Measurements from ENCODE around the gene ADAM8. TPM values are rescaled to one million over a fixed set of nuclear protein-coding genes. Genes with fewer than 3 reads are reported as not detected.

Gene ADAM8
- polyA plus RNA-seq, 6 donors from 2014 or later: 30.0 to 56.1 (median 34.6) TPM

DNA sequence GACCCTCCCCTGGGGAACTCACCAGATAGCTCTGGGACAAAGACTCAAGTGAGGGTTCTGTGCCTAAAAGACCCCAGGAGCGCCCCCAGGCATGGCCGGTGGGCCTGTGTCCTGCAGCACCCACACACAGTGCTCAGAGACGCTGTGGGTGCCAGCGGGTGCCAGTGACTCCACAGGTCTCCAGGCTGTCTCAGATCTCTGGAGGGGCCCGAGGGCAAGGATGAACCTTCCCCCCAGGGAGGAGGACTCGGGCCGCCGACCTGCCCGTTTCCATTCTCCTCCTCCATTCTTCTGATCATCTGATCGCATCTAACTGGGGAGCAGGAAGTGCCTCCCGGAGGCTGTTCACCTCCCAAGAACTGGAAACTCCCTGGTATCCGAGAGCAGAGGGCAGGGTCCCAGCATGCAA, 980 bp downstream of the ADAM8 start:
- ATAC-seq (ENCODE audit: low read depth in 2 of 2) (peak; percentile 36), DNase-seq (peak; percentile 51)
- Mint-ChIP-seq H3K27ac (peak overlapping the region; percentile 96 to 99 (median 98)), H3K4me1 (peaks cover 20 to 43% (median 30%) of the 10 kb centered on the region in 3 donors), H3K9me3 (no peaks in the 10 kb centered on the region), H3K27me3 (no peaks in the 10 kb centered on the region), H3K36me3 (no peaks in the 10 kb centered on the region), H3K4me3 (peak overlapping the region; percentile 86 to 94 (median 92))

DNA sequence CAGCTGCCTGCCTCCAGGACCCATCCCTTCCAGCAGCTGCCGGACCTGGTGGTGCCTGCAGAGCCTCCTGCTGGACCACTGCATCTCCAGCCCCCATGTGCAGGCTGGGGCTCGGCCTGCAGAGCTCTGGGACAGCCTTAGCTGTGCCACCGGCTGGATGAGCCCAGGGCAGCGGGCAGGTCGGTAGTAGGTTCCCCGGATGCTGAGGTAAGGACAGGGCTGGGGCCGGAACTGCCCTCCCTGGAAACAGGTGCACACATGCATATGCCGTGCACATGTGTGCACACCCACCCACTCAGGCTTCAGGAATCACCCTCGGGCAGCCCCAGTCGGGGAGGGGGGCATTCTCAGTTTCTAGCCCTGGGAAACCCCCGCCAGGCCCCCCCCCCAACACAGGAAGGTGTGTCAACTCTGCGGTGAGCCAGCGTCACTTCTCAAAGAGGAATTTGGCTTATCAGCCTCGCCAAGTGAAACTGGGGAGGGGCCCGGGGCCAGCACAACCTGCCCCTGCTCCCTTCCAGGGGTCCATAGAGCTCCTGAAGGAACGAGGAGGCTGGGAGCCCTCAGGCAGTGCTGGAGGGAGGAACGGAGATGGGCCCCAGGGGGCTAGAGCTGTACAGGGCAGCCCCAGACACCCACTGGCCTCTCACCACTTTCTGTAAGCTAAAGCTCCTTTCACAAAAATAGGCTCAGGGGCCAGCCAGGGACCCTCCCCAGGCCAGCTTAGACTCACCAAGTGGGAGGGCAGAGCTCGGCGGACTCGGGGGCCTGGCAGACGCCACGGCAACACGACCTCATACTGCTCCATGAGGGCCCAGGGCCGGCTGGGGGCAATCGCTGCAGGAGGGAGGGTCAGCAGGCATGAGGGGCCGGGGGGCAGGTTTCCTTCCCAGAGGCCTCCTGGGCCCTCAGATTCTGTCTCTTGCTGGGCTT, 1.7 kb downstream of the ADAM8 start:
- Mint-ChIP-seq H3K27me3 (no peaks in the 10 kb centered on the region), H3K36me3 (no peaks in the 10 kb centered on the region), H3K27ac (peak overlapping the region; percentile 96 to 99 (median 98)), H3K4me3 (peak overlapping the region; percentile 86 to 94 (median 92)), H3K9me3 (no peaks in the 10 kb centered on the region), H3K4me1 (peaks cover 20 to 43% (median 25%) of the 10 kb centered on the region in 3 donors)
- DNase-seq (peak; percentile 91), ATAC-seq (ENCODE audit: low read depth in 2 of 2) (peak; percentile 74 to 75)

DNA sequence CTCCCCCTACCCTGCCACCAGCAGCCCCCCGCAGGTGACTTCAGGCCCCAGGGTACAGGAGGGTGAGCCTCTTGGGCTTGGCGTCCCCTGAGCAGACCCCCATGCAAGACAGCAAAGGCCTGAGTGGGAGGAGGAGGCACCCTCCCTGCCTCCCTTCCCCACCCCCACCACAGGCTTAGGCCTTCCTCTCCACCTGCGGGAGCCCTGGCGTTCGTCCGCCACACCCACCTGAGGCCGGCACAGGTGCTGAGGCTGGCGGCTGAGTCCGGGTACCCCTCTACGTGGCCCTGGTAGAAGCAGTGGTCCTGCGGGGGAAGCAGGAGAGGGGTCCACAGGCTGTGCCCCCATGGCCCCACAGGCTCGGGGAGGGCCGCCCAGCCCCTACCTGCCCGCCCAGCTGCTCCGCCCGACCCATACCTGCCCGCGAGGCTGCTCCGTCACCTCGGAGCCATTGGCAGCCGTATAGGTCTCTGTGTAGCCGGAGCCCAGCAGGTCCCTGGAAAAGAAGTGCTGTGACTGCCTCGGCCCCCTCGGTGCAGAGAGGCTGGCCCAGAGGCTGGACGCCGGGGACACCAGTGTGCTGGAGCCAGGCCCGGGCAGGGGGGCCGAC, 3.0 kb downstream of the ADAM8 start:
- Mint-ChIP-seq H3K36me3 (no peaks in the 10 kb centered on the region), H3K4me1 (peaks cover 13 to 31% (median 18%) of the 10 kb centered on the region in 3 donors), H3K9me3 (no peaks in the 10 kb centered on the region), H3K27ac (peak overlapping the region in 4 of 6 donors; percentile 21 to 96 (median 72)), H3K27me3 (no peaks in the 10 kb centered on the region), H3K4me3 (peak overlapping the region in 2 of 8 donors; percentile 51 to 75)
- DNase-seq: no peak
- ATAC-seq (ENCODE audit: low read depth in 2 of 2): no peak

DNA sequence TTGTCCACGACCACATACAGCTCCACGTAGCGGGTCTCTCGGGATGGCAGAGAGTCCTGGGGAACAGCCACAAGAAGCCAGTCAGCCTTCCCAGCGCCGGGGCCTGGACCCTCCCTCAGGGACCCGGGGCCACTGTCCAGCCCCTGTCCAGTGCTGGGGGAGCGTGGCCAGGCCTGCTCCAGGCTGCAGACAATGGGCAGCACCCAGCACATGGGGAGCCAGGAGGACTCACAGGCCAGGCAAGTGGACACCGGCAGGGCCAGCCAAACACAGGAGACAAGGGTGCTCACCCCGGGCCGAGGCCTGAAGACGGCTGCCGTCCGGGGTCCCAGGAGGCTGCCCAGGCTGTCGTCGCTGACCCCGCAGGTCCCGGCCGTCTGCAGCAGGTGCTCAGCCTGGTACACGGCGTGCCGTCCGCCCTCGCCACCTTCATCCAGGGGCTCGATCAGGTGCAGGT, 3.7 kb downstream of the ADAM8 start:
- H3K4me1 Mint-ChIP-seq: peaks cover 7 to 25% (median 12%) of the 10 kb centered on the region in 3 donors
- H3K9me3 Mint-ChIP-seq: no peaks in the 10 kb centered on the region
- H3K27ac Mint-ChIP-seq: peak overlapping the region in 2 of 6 donors; percentile 15 to 96
- no peak overlapping the region for H3K4me3 Mint-ChIP-seq
- no peak for DNase-seq
- no peaks in the 10 kb centered on the region for H3K36me3 Mint-ChIP-seq
- H3K27me3 Mint-ChIP-seq: no peaks in the 10 kb centered on the region
- ATAC-seq (ENCODE audit: low read depth in 2 of 2): no peak

DNA sequence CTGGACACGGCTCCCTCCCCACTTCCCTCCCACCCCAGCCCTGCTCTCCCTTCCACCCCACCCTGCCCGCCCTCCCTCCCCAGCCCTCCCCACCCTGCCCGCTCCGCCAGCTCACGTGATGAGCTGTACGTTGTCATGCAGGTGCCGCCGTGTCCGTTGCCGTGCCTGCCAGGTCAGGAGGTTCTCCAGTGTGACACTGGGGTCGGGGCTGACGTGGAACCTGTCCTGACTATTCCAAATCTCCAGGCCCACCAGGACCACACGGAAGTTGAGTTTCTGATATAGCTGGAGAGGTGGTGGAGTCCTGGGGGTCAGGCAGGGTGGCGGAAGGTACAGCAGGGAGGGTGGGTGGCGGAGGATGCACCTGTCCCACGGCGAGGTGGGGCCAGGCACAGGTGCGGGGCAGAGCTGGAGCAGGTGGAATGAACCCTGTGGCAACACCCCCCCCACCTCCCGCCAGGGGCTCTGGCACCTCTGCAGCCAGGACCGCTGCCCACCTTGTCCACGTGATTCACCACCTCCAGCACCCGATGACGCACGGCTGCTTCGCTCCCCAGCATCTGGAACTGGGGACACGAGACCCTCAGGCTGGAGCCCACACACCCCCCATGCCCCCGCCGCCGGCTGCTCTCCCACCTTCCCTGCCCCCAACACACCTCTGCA, 4.2 kb downstream of the ADAM8 start:
- H3K36me3 Mint-ChIP-seq: no peaks in the 10 kb centered on the region
- H3K27ac Mint-ChIP-seq: peak overlapping the region in 3 of 6 donors; percentile 51 to 96 (median 90)
- no peaks in the 10 kb centered on the region for H3K27me3 Mint-ChIP-seq
- no peak overlapping the region for H3K4me3 Mint-ChIP-seq
- H3K9me3 Mint-ChIP-seq: no peaks in the 10 kb centered on the region
- DNase-seq (no peak), ATAC-seq (ENCODE audit: low read depth in 2 of 2) (no peak)
- H3K4me1 Mint-ChIP-seq: peaks cover 6 to 19% (median 7%) of the 10 kb centered on the region in 3 donors

DNA sequence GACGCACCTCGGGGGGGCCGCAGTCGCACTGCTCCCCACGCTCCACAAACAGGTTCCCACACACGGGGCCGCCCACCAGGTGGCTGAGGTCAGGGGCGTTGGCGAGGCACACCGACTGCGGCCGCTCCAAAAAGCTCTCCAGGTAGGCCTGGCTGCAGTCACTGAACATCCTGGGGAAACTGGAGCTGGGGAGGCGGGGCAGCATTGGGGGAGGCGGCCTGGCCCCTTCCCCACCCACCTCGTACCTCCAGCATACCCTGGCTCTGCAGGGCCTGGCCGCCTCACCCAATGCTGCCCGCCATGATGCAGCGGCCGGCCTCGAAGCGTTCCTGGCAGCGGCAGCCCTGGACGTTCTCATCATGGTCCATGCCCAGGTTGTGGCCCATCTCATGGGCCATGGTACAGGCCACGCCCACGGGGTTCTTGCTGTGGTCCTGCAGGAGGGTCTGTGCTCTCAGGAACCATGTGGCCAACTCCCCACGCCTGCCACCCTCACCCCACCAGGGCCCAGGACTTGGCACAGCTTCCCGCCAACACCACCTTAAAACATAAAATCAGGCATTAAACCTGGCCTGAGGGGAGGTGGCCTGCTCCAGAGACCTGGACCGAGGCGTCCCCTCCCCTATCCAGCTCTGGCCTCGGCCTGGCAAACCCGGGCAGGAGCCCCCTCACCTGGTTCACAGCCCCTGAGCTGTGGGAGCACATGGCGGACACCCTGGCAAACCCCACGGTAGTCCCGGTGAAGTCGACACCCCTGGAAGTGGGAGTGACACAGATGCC, 5.0 kb downstream of the ADAM8 start:
- Mint-ChIP-seq H3K36me3 (no peaks in the 10 kb centered on the region), H3K27me3 (no peaks in the 10 kb centered on the region), H3K27ac (peak overlapping the region in 1 of 6 donors; percentile 96), H3K4me3 (no peak overlapping the region), H3K4me1 (peaks cover 6 to 19% (median 7%) of the 10 kb centered on the region in 3 donors), H3K9me3 (no peaks in the 10 kb centered on the region)
- no peak for ATAC-seq (ENCODE audit: low read depth in 2 of 2)
- no peak for DNase-seq

DNA sequence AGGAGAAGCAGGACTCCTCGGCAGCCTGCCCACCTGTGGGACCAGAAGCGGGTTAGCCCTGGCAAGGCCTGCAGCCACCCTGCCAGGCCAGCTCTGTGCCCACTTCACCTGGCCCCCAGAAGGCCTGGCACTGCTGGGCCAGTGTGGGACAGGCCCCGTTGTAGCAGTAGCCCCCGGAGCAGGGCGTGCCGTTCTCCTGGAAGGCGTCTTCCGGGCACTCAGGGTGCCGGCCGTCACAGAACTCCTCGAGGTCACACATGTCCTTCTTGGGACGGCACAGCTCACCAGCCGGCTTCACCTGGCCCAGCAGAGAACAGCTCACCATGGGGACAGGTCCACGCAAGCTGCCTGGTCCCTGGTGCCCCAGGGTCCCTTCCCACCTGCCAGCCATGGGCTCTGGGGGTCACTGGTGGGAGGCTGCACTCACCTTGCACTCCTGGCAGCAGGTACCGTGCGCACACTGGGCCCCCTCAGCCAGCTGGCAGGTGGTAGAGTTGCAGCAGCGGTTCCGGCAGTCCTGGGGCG, 5.8 kb downstream of the ADAM8 start:
- no peaks in the 10 kb centered on the region for H3K36me3 Mint-ChIP-seq
- peak overlapping the region in 1 of 6 donors; percentile 41 for H3K27ac Mint-ChIP-seq

DNA sequence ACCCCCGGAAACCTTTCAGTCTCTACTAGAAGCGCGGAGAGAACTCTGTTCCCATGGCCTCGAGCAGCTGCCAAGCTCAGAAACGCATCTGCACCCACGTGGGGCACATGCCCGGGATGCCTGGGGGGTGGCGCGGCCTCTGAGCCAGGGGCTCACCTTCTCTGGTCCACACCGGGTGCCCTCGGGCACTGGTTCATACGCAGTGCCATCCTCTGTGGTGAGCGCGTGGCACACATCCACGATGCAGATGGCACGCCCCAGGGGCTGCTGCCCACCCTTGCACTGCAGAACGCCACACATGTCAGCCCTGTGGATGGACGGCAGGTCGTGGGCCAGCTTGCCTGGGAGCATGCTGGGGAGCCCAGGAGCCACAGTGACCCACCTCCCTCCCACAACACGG, 6.5 kb downstream of the ADAM8 start:
- H3K36me3 Mint-ChIP-seq: no peaks in the 10 kb centered on the region
- H3K4me3 Mint-ChIP-seq: no peak overlapping the region
- H3K27ac Mint-ChIP-seq: peak overlapping the region in 2 of 6 donors; percentile 4 to 24
- no peak for ATAC-seq (ENCODE audit: low read depth in 2 of 2)
- H3K4me1 Mint-ChIP-seq: peaks cover 8 to 14% (median 9%) of the 10 kb centered on the region in 3 donors
- H3K9me3 Mint-ChIP-seq: no peaks in the 10 kb centered on the region
- DNase-seq: no peak
- H3K27me3 Mint-ChIP-seq: no peaks in the 10 kb centered on the region

More for the DNA sequence above, 5.8 kb downstream of the ADAM8 start:
- Mint-ChIP-seq H3K9me3 (no peaks in the 10 kb centered on the region), H3K4me3 (no peak overlapping the region), H3K4me1 (peaks cover 6 to 14% (median 6%) of the 10 kb centered on the region in 3 donors), H3K27me3 (no peaks in the 10 kb centered on the region)
- no peak for DNase-seq
- no peak for ATAC-seq (ENCODE audit: low read depth in 2 of 2)

DNA sequence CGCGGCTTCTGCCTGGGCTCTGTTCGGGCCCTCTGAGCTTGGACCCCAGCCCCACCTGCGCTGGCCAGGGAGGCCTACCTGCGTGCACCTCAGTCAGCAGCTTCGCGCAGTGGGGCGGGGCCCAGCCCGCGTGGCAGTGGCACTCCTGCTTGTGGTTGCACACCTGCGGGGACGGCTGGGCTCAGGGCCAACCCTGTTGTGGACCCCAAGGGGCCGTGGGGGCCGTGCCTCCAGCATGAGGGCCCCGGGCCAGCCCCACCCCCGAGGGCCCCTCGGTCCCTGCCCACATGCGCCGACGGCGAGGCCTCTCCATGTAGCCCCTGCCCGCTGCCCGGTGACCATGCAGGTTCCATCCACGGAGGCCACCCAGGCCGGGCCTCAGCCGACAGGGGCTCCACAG, 7.3 kb downstream of the ADAM8 start:
- H3K36me3 Mint-ChIP-seq: no peaks in the 10 kb centered on the region
- ATAC-seq (ENCODE audit: low read depth in 2 of 2) (no peak), DNase-seq (no peak)
- H3K27me3 Mint-ChIP-seq: no peaks in the 10 kb centered on the region
- no peaks in the 10 kb centered on the region for H3K9me3 Mint-ChIP-seq
- H3K4me3 Mint-ChIP-seq: no peak overlapping the region
- no peak overlapping the region for H3K27ac Mint-ChIP-seq
- peaks cover 9 to 15% (median 14%) of the 10 kb centered on the region in 3 donors for H3K4me1 Mint-ChIP-seq

DNA sequence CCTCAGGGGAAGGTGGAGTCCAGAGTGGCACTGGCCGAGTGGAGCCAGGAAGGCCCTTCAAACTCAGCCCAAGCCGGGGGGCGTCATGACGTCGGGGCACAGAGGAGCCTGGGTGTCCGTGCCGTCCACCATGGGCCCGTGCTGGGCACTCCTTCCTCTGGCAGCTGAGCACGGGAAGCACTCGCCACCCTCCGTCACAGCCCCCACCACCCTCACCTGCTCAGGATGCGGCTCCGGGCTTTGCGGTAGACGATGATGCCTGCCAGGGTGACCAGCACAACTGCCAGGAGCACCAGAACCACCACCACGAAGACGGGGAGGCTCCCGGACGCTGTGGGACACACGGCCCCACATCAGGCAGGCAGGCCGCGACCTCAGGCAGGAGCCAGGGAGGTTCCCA, 8.1 kb downstream of the ADAM8 start:
- ATAC-seq (ENCODE audit: low read depth in 2 of 2) (no peak), DNase-seq (no peak)
- peaks cover 14 to 23% (median 22%) of the 10 kb centered on the region in 3 donors for H3K4me1 Mint-ChIP-seq
- H3K4me3 Mint-ChIP-seq: no peak overlapping the region
- H3K27me3 Mint-ChIP-seq: no peaks in the 10 kb centered on the region
- no peaks in the 10 kb centered on the region for H3K9me3 Mint-ChIP-seq
- H3K36me3 Mint-ChIP-seq: no peaks in the 10 kb centered on the region
- no peak overlapping the region for H3K27ac Mint-ChIP-seq

DNA sequence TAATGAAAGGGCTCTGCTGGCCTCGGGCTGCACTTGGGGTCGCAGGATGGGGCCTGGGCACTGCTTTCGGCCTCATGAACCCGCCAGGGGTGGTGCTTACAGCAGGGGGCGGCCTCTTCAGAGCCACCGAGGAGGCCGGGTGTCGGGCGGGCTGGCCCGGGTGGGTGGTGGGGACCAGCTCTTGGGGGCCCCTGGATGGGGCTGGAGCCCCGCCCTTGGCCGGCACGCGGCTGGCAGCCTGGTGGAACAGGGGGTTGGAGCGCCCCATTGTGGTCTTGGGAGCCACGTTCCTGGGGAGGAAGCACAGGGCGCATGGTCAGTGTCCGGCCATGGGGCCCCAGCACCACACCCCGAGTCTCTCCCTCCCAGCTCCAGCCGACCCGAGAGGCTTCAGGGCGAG, 8.8 kb downstream of the ADAM8 start:
- no peak overlapping the region for H3K27ac Mint-ChIP-seq
- ATAC-seq (ENCODE audit: low read depth in 2 of 2): no peak
- DNase-seq: no peak
- peaks cover 14 to 27% (median 25%) of the 10 kb centered on the region in 3 donors for H3K4me1 Mint-ChIP-seq
- no peaks in the 10 kb centered on the region for H3K27me3 Mint-ChIP-seq
- H3K4me3 Mint-ChIP-seq: no peak overlapping the region
- no peaks in the 10 kb centered on the region for H3K9me3 Mint-ChIP-seq
- no peaks in the 10 kb centered on the region for H3K36me3 Mint-ChIP-seq

DNA sequence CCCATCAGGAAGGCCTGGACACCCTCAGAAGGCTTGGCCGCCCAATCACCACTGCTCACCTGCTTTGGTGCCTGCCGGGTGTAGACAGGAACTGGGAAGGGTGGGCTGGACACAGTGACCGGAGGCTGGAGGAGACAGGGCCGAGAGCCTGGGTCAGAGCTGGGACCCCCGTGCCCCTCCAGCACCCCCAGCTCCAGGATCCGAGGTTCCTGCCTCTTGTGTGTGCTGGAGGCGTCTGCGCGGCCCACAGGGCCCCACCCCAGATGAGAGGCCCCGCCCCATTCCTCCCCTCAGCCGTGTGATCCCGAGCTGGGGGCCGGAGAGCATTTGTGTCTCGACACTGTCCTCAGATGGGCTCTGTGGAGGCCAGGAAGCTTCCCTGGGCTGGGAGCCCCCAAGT, 9.4 kb downstream of the ADAM8 start:
- no peak overlapping the region for H3K4me3 Mint-ChIP-seq
- ATAC-seq (ENCODE audit: low read depth in 2 of 2): no peak
- no peaks in the 10 kb centered on the region for H3K9me3 Mint-ChIP-seq
- peaks cover 14 to 32% (median 25%) of the 10 kb centered on the region in 3 donors for H3K4me1 Mint-ChIP-seq
- H3K27ac Mint-ChIP-seq: peak overlapping the region in 1 of 6 donors; percentile 38
- DNase-seq: no peak
- H3K27me3 Mint-ChIP-seq: no peaks in the 10 kb centered on the region
- no peaks in the 10 kb centered on the region for H3K36me3 Mint-ChIP-seq
